Skin of body (tissue), 2 donors: Measurements from ENCODE around the gene NDUFV2. TPM values are rescaled to one million over a fixed set of nuclear protein-coding genes. Genes with fewer than 3 reads are reported as not detected.
"Not testable (repeated sequence)": the region's sequence is repeated elsewhere in the genome, so short reads cannot be mapped to it uniquely, and the experiment has no call there.

Experiments
- DNase-seq: peaks from one replicate; lab custom pipeline; 2025; lab: John Stamatoyannopoulos, UW
- total RNA-seq: library from RNA; depleted of rRNA; stranded (reverse); fragments of >200 nt; gene quantifications from one replicate; pipeline ENCODE4 v1.2.3, GENCODE V29; 2014

NDUFV2 gene
- total RNA-seq, 1 donor from 2014 or later = 93.7 TPM

- no peak for DNase-seq
Observed at GRCh38 chr18:9150121-9150520, 47.6 kb downstream of the NDUFV2 start.

- no peak for DNase-seq
Observed at GRCh38 chr18:9153256-9153655, 50.8 kb downstream of the NDUFV2 start.

- DNase-seq = no peak
Observed at GRCh38 chr18:9156604-9157249, 54.2 kb downstream of the NDUFV2 start.

- no peak for DNase-seq
Observed at GRCh38 chr18:9157806-9158205, 55.3 kb downstream of the NDUFV2 start.

GRCh38 chr18:9160014-9160413 is 57.5 kb downstream of the NDUFV2 start:
- no peak for DNase-seq

GRCh38 chr18:9162663-9163062 is 60.2 kb downstream of the NDUFV2 start:
- DNase-seq = not testable (repeated sequence)

- DNase-seq = not testable (repeated sequence)
Observed at GRCh38 chr18:9164149-9164548, 61.6 kb downstream of the NDUFV2 start.

- DNase-seq = not testable (repeated sequence)
Observed at GRCh38 chr18:9165883-9166282, 63.4 kb downstream of the NDUFV2 start.

- not testable (repeated sequence) for DNase-seq
Observed at GRCh38 chr18:9169515-9169914, 67.0 kb downstream of the NDUFV2 start.

- DNase-seq = not testable (repeated sequence)
Observed at GRCh38 chr18:9171919-9172318, 69.4 kb downstream of the NDUFV2 start.

- no peak for DNase-seq
Observed at GRCh38 chr18:9172506-9173127, 70.1 kb downstream of the NDUFV2 start.

GRCh38 chr18:9173770-9174233 is 71.3 kb downstream of the NDUFV2 start:
- no peak for DNase-seq

- DNase-seq = no peak
Observed at GRCh38 chr18:9174302-9174701, 71.8 kb downstream of the NDUFV2 start.

GRCh38 chr18:9175115-9175514 is 72.6 kb downstream of the NDUFV2 start:
- no peak for DNase-seq

GRCh38 chr18:9177031-9177430 is 74.5 kb downstream of the NDUFV2 start:
- no peak for DNase-seq

GRCh38 chr18:9177466-9177865 is 75.0 kb downstream of the NDUFV2 start:
- DNase-seq = no peak

- no peak for DNase-seq
Observed at GRCh38 chr18:9178557-9178956, 76.1 kb downstream of the NDUFV2 start.

- no peak for DNase-seq
Observed at GRCh38 chr18:9181275-9181674, 78.8 kb downstream of the NDUFV2 start.

GRCh38 chr18:9182852-9183399 is 80.4 kb downstream of the NDUFV2 start:
- no peak for DNase-seq
